GM23338 (cell line): ENCODE data around the gene PRKCQ. TPM values are rescaled to one million over a fixed set of nuclear protein-coding genes. Genes with fewer than 3 reads are reported as not detected.

ENCODE experiments used
- ATAC-seq: fragments of 200-7000 bp; cut with Tn5 transposase; 3 replicates; pipeline ENCODE4 v1.9.1; 2020
- DNase-seq: peaks from one replicate; pipeline ENCODE4 v3.0.0-alpha.2; 2015; ENCODE audit warnings: low spot score
- H2AFZ ChIP-seq: fragments of 200-600 bp; sonication (generic); 2 replicates; pipeline ENCODE4 v1.8.0; 2016; ENCODE audit warnings: antibody characterized with exemption, mild to moderate bottlenecking, moderate library complexity
- H3F3A ChIP-seq: fragments of 200-600 bp; sonication (generic); replicated peaks from 2 replicates; pipeline ENCODE4 v1.8.0; 2017; ENCODE audit warnings: antibody characterized with exemption, mixed run types, low read depth
- H3K27ac ChIP-seq: fragments of 200-600 bp; sonication (generic); 2 replicates; pipeline ENCODE4 v1.6.1; 2016; ENCODE audit warnings: low read depth
- H3K27me3 ChIP-seq: fragments of 200-600 bp; sonication (generic); 2 replicates; pipeline ENCODE4 v1.8.0; 2016; ENCODE audit warnings: mild to moderate bottlenecking, mixed run types, moderate library complexity; ENCODE audit not compliant: insufficient read depth
- H3K36me3 ChIP-seq: fragments of 200-600 bp; sonication (generic); 2 replicates; pipeline ENCODE4 v1.8.0; 2016; ENCODE audit warnings: mild to moderate bottlenecking; ENCODE audit not compliant: insufficient read depth
- H3K4me1 ChIP-seq: fragments of 200-600 bp; sonication (generic); 2 replicates; pipeline ENCODE4 v1.8.0; 2016; ENCODE audit warnings: mild to moderate bottlenecking, moderate library complexity; ENCODE audit not compliant: insufficient read depth
- H3K4me2 ChIP-seq: fragments of 200-600 bp; sonication (generic); 2 replicates; pipeline ENCODE4 v1.7.1; 2017; ENCODE audit warnings: mixed run types
- H3K4me3 ChIP-seq: fragments of 200-600 bp; sonication (generic); 2 replicates; pipeline ENCODE4 v1.6.1; 2016; ENCODE audit warnings: mixed run types
- H3K79me2 ChIP-seq: fragments of 200-600 bp; sonication (generic); replicated peaks from 2 replicates; pipeline ENCODE4 v1.8.0; 2017; ENCODE audit warnings: mild to moderate bottlenecking; ENCODE audit not compliant: insufficient read depth
- H3K9me2 ChIP-seq: fragments of 200-600 bp; sonication (generic); 2 replicates; pipeline ENCODE4 v1.8.0; 2017; ENCODE audit not compliant: insufficient read depth
- H4K20me1 ChIP-seq: fragments of 200-600 bp; sonication (generic); replicated peaks from 2 replicates; pipeline ENCODE4 v1.8.0; 2017; ENCODE audit warnings: mild to moderate bottlenecking; ENCODE audit not compliant: insufficient read depth
- H3K27ac Mint-ChIP-seq: 2 replicates; pipeline ENCODE4 v1.8.0; 2020; ENCODE audit warnings: inconsistent platforms, mild to moderate bottlenecking, moderate library complexity, mixed read lengths
- H3K27me3 Mint-ChIP-seq: 3 replicates; pipeline ENCODE4 v1.8.0; 2022; ENCODE audit warnings: low read depth, mild to moderate bottlenecking, moderate library complexity, mixed read lengths, inconsistent platforms; ENCODE audit not compliant: insufficient read depth, poor library complexity
- H3K36me3 Mint-ChIP-seq: 3 replicates; pipeline ENCODE4 v1.8.0; 2021; ENCODE audit warnings: low read depth, mild to moderate bottlenecking, inconsistent platforms, moderate library complexity, mixed read lengths
- H3K4me1 Mint-ChIP-seq: 3 replicates; pipeline ENCODE4 v1.8.0; 2020; ENCODE audit warnings: mild to moderate bottlenecking, inconsistent platforms, mixed read lengths
- H3K4me3 Mint-ChIP-seq: 3 replicates; pipeline ENCODE4 v1.8.0; 2021; ENCODE audit warnings: moderate library complexity, mild to moderate bottlenecking, inconsistent platforms, mixed read lengths
- H3K9me3 Mint-ChIP-seq: 3 replicates; pipeline ENCODE4 v1.8.0; 2020; ENCODE audit warnings: moderate library complexity, mild to moderate bottlenecking, inconsistent platforms, mixed read lengths
- CREB1 ChIP-seq: fragments of 250-450 bp; sonication (Bioruptor Pico); IDR thresholded peaks from 2 replicates; pipeline ENCODE4 v1.5.0; 2020; ENCODE audit warnings: low read depth, mild to moderate bottlenecking, moderate library complexity
- EZH2 ChIP-seq: fragments of 200-600 bp; sonication (generic); IDR thresholded peaks from one replicate; pipeline ENCODE4 v1.8.0; 2017; ENCODE audit warnings: antibody characterized with exemption, mild to moderate bottlenecking, low read depth; ENCODE audit not compliant: unreplicated experiment
- EZH2phosphoT487 ChIP-seq: fragments of 200-600 bp; sonication (generic); IDR thresholded peaks from one replicate; pipeline ENCODE4 v1.8.1; 2018; ENCODE audit warnings: antibody characterized with exemption; ENCODE audit not compliant: unreplicated experiment
- JUNB ChIP-seq: IDR thresholded peaks from one replicate; pipeline ENCODE4 v1.6.1; 2016; ENCODE audit warnings: antibody characterized with exemption; ENCODE audit not compliant: unreplicated experiment
- NANOG ChIP-seq: IDR thresholded peaks from 2 replicates; pipeline ENCODE4 v1.6.1; 2016; ENCODE audit warnings: antibody characterized with exemption, borderline replicate concordance
- POLR2AphosphoS5 ChIP-seq: IDR thresholded peaks from 2 replicates; pipeline ENCODE4 v1.6.1; 2016; ENCODE audit warnings: antibody characterized with exemption, low read depth
- STAT1 ChIP-seq: IDR thresholded peaks from one replicate; pipeline ENCODE4 v1.6.1; 2016; ENCODE audit warnings: antibody characterized with exemption; ENCODE audit not compliant: unreplicated experiment
- ZNF114 ChIP-seq: fragments of 250-450 bp; sonication (Bioruptor Pico); IDR thresholded peaks from 2 replicates; pipeline ENCODE4 v1.5.0; 2020; ENCODE audit warnings: mild to moderate bottlenecking, moderate library complexity
- ZNF331 ChIP-seq: fragments of 250-450 bp; sonication (Bioruptor Pico); IDR thresholded peaks from 2 replicates; pipeline ENCODE4 v1.5.0; 2020; ENCODE audit warnings: low read depth, mild to moderate bottlenecking, moderate library complexity
- polyA plus RNA-seq: library from polyadenylated mRNA; unstranded; fragments of >200 nt; fragmentation: Nextera tagmentation; extraction: Ambion mirVana; gene quantifications from 2 replicates; pipeline ENCODE4 v1.2.1, GENCODE V29; 2016
- total RNA-seq: library from RNA; depleted of rRNA; stranded (reverse); fragments of >200 nt; shearing (Covaris generic); gene quantifications from 2 replicates; pipeline ENCODE4 v1.2.3, GENCODE V29; 2014
- TF ChIP-seq, protein P1 (sequence below): IDR thresholded peaks from one replicate; pipeline ENCODE4 v1.6.1; 2018; ENCODE audit warnings: antibody characterized with exemption; ENCODE audit not compliant: unreplicated experiment
- TF ChIP-seq, protein P2 (sequence below), 2 experiments: fragments of 200-600 bp in 1 of 2; sonication (generic) in 1 of 2; conservative IDR thresholded peaks; 2 replicates each; pipeline versions ENCODE4 v1.5.1 to v1.6.1; 2016 to 2017; ENCODE audit warnings: antibody characterized with exemption in 2 of 2, low read depth in 2 of 2, mild to moderate bottlenecking in 2 of 2, moderate library complexity in 1 of 2
- TF ChIP-seq, protein P3 (sequence below): IDR thresholded peaks from 2 replicates; pipeline ENCODE4 v1.6.1; 2016; ENCODE audit warnings: antibody characterized with exemption

Gene PRKCQ
- total and polyA plus RNA-seq, 2 experiments from 2014 or later: 12.6 to 28.5 TPM

DNA sequence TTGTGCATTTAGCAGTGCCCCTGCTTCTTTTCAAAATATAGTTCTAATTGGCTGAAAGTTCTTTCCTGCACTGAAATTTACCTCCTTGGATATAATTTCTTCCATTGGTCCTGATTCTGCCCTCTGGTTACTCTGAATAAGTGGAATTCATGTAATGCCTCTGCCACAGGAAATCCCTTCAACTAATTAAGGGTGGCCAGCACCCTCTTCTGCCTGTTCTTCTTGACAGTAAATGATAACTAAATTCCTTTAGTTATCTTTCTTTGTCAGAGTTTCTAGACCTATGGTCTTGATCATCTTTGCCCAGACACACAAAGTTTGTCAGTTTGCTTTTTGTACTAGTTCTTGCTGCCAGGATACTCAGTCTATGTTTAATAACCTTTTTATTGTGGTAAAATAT, 40.2 kb downstream of the PRKCQ start:
- no peaks in the 10 kb centered on the region for H3K9me3 Mint-ChIP-seq
- H3K4me3 Mint-ChIP-seq: no peak overlapping the region

More for the DNA sequence above, 40.2 kb downstream of the PRKCQ start:
- Histone ChIP-seq H3K4me3 (no peak overlapping the region), H4K20me1 (peaks cover 16% of the 10 kb centered on the region), H3K27ac (no peak overlapping the region), H3K27me3 (no peaks in the 10 kb centered on the region), H3F3A (peaks cover 5% of the 10 kb centered on the region; the same call in 1 of the 2 replicates), H3K79me2 (peaks cover 23% of the 10 kb centered on the region; the same call in 1 of the 2 replicates), H3K4me2 (no peak overlapping the region), H3K36me3 (no peaks in the 10 kb centered on the region), H3K4me1 (peaks cover 14% of the 10 kb centered on the region), H2AFZ (no peak overlapping the region), H3K9me2 (no peaks in the 10 kb centered on the region)
- peaks cover 2% of the 10 kb centered on the region for H3K27me3 Mint-ChIP-seq
- peaks cover 24% of the 10 kb centered on the region for H3K4me1 Mint-ChIP-seq
- TF ChIP-seq EZH2: no peak
- no peak for TF ChIP-seq JUNB
- no peak for TF ChIP-seq EZH2phosphoT487
- TF ChIP-seq ZNF114: no peak
- TF ChIP-seq NANOG: no peak
- TF ChIP-seq, protein P1, sequence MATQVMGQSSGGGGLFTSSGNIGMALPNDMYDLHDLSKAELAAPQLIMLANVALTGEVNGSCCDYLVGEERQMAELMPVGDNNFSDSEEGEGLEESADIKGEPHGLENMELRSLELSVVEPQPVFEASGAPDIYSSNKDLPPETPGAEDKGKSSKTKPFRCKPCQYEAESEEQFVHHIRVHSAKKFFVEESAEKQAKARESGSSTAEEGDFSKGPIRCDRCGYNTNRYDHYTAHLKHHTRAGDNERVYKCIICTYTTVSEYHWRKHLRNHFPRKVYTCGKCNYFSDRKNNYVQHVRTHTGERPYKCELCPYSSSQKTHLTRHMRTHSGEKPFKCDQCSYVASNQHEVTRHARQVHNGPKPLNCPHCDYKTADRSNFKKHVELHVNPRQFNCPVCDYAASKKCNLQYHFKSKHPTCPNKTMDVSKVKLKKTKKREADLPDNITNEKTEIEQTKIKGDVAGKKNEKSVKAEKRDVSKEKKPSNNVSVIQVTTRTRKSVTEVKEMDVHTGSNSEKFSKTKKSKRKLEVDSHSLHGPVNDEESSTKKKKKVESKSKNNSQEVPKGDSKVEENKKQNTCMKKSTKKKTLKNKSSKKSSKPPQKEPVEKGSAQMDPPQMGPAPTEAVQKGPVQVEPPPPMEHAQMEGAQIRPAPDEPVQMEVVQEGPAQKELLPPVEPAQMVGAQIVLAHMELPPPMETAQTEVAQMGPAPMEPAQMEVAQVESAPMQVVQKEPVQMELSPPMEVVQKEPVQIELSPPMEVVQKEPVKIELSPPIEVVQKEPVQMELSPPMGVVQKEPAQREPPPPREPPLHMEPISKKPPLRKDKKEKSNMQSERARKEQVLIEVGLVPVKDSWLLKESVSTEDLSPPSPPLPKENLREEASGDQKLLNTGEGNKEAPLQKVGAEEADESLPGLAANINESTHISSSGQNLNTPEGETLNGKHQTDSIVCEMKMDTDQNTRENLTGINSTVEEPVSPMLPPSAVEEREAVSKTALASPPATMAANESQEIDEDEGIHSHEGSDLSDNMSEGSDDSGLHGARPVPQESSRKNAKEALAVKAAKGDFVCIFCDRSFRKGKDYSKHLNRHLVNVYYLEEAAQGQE: no peak
- TF ChIP-seq, protein P2, sequence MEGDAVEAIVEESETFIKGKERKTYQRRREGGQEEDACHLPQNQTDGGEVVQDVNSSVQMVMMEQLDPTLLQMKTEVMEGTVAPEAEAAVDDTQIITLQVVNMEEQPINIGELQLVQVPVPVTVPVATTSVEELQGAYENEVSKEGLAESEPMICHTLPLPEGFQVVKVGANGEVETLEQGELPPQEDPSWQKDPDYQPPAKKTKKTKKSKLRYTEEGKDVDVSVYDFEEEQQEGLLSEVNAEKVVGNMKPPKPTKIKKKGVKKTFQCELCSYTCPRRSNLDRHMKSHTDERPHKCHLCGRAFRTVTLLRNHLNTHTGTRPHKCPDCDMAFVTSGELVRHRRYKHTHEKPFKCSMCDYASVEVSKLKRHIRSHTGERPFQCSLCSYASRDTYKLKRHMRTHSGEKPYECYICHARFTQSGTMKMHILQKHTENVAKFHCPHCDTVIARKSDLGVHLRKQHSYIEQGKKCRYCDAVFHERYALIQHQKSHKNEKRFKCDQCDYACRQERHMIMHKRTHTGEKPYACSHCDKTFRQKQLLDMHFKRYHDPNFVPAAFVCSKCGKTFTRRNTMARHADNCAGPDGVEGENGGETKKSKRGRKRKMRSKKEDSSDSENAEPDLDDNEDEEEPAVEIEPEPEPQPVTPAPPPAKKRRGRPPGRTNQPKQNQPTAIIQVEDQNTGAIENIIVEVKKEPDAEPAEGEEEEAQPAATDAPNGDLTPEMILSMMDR (conservative IDR thresholded peaks at IDR 0.05; ENCODE audit: low read depth in 2 of 2): no peak
- no peak for TF ChIP-seq CREB1 (CRISPR knock-in tag)
- TF ChIP-seq ZNF331 (CRISPR knock-in tag): no peak
- no peak for TF ChIP-seq POLR2AphosphoS5
- no peak for TF ChIP-seq STAT1
- TF ChIP-seq, protein P3, sequence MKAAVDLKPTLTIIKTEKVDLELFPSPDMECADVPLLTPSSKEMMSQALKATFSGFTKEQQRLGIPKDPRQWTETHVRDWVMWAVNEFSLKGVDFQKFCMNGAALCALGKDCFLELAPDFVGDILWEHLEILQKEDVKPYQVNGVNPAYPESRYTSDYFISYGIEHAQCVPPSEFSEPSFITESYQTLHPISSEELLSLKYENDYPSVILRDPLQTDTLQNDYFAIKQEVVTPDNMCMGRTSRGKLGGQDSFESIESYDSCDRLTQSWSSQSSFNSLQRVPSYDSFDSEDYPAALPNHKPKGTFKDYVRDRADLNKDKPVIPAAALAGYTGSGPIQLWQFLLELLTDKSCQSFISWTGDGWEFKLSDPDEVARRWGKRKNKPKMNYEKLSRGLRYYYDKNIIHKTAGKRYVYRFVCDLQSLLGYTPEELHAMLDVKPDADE: no peak
- ATAC-seq: no peak
- H3K27ac Mint-ChIP-seq: no peak overlapping the region
- DNase-seq: no peak
- no peaks in the 10 kb centered on the region for H3K36me3 Mint-ChIP-seq
